Measurements from ENCODE around the gene EVI2A. TPM values are rescaled to one million over a fixed set of nuclear protein-coding genes. Genes with fewer than 3 reads are reported as not detected.
"Not testable (repeated sequence)": the region's sequence is repeated elsewhere in the genome, so short reads cannot be mapped to it uniquely, and the experiment has no call there.

EVI2A gene
- total and polyA plus RNA-seq, 2 donors = 147 to 252 TPM

DNA sequence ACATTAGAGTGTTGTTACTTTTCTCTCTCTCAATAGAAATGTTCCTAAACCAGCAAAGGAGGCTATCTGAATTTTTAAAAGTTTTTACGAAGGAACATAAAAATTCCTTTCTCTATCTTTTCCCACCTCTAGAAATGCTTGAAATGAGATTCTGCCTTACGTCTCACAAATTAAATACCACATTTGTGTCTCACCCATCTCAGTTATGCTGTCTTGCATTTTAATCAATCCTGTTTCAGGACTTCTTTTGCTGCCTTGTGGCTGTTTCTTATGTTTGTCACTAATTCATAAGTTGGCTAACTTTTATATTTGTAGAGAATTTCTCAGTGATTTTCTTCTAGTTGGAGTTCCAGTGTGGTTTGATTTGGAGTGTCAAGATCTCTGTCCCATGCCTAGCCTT lies 27.8 kb downstream of the EVI2A start:
- peaks cover 2 to 4% of the 10 kb centered on the region in 2 donors for H3K4me1 ChIP-seq (ENCODE audit: control insufficient read depth in 2 of 2, insufficient read depth in 2 of 2, low read length in 2 of 2)
- H3K4me3 ChIP-seq (ENCODE audit: low read length in 2 of 2) = no peak overlapping the region
- H3K36me3 ChIP-seq (ENCODE audit: control insufficient read depth in 2 of 2, insufficient read depth in 2 of 2, low read length in 1 of 2) = peaks cover 0 to 5% of the 10 kb centered on the region in 2 donors
- DNase-seq (ENCODE audit: low read depth in 6 of 9, low spot score in 9 of 9) = no peak
- no peak overlapping the region for H3K27ac ChIP-seq (ENCODE audit: low read depth in 1 of 2, low read length in 1 of 2)
- H3K9me3 ChIP-seq (ENCODE audit: control insufficient read depth in 2 of 2, insufficient read depth in 1 of 2, low read length in 1 of 2) = no peaks in the 10 kb centered on the region
- 97% methylated on average over 2 of the region's 2 CpGs for WGBS
- no peaks in the 10 kb centered on the region for H3K27me3 ChIP-seq (ENCODE audit: control insufficient read depth in 2 of 2, insufficient read depth in 1 of 2, low read length in 1 of 2)

- no peak for DNase-seq (ENCODE audit: low read depth in 6 of 9, low spot score in 9 of 9)
- Histone ChIP-seq H3K27me3 (ENCODE audit: control insufficient read depth in 2 of 2, insufficient read depth in 1 of 2, low read length in 1 of 2) (no peaks in the 10 kb centered on the region), H3K4me1 (ENCODE audit: control insufficient read depth in 2 of 2, insufficient read depth in 2 of 2, low read length in 2 of 2) (peaks cover 2 to 7% of the 10 kb centered on the region in 2 donors), H3K36me3 (ENCODE audit: control insufficient read depth in 2 of 2, insufficient read depth in 2 of 2, low read length in 1 of 2) (peaks cover 0 to 5% of the 10 kb centered on the region in 2 donors), H3K27ac (ENCODE audit: low read depth in 1 of 2, low read length in 1 of 2) (no peak overlapping the region), H3K9me3 (ENCODE audit: control insufficient read depth in 2 of 2, insufficient read depth in 1 of 2, low read length in 1 of 2) (peaks cover 0 to 3% of the 10 kb centered on the region in 2 donors), H3K4me3 (ENCODE audit: low read length in 2 of 2) (no peak overlapping the region)
Measured at GRCh38 chr17:31291820-31292219, 29.6 kb downstream of the EVI2A start.

DNA sequence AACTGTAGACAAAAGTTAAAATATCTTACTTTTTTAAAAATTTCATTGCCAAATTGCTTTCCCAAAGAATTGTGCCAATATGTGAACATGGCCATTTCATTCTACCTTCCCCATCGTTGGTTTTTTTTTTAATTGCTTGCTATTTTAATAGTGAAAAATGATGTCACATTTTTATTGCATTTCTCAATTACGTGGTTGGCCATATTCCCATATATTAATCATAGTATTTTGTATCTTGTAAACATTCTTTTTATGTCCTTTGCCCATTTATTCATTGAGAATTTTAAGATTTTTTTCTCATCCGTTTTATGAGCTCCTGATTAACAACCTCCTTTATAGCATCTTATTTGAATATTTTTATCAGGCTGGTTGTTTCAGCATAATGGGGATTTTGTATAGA lies 31.6 kb downstream of the EVI2A start:
- Histone ChIP-seq H3K9me3 (ENCODE audit: control insufficient read depth in 2 of 2, insufficient read depth in 1 of 2, low read length in 1 of 2) (peaks cover 0 to 3% of the 10 kb centered on the region in 2 donors), H3K4me3 (ENCODE audit: low read length in 2 of 2) (no peak overlapping the region), H3K4me1 (ENCODE audit: control insufficient read depth in 2 of 2, insufficient read depth in 2 of 2, low read length in 2 of 2) (peaks cover 2 to 7% of the 10 kb centered on the region in 2 donors), H3K27ac (ENCODE audit: low read depth in 1 of 2, low read length in 1 of 2) (no peak overlapping the region), H3K27me3 (ENCODE audit: control insufficient read depth in 2 of 2, insufficient read depth in 1 of 2, low read length in 1 of 2) (no peaks in the 10 kb centered on the region), H3K36me3 (ENCODE audit: control insufficient read depth in 2 of 2, insufficient read depth in 2 of 2, low read length in 1 of 2) (peaks cover 0 to 5% of the 10 kb centered on the region in 2 donors)
- DNase-seq (ENCODE audit: low read depth in 6 of 9, low spot score in 9 of 9) = no peak
- WGBS = 97% methylated on average over 3 of the region's 3 CpGs

DNA sequence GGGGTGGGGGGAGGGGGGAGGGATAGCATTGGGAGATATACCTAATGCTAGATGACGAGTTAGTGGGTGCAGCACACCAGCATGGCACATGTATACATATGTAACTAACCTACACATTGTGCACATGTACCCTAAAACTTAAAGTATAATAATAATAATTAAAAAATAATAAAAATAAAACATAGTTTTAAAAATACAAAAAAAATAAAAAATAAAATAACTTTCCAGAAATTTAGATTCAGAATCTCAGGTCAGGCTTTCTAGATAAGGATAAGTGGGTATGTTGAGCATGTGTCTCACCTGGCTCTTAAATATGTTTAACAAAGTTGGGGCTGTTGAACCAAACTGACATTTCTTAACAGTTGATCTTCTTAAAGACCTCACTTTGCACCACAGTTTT lies 33.5 kb downstream of the EVI2A start:
- H3K4me3 ChIP-seq (ENCODE audit: low read length in 2 of 2); H3K9me3 ChIP-seq (ENCODE audit: control insufficient read depth in 2 of 2, insufficient read depth in 1 of 2, low read length in 1 of 2); H3K4me1 ChIP-seq (ENCODE audit: control insufficient read depth in 2 of 2, insufficient read depth in 2 of 2, low read length in 2 of 2); H3K36me3 ChIP-seq (ENCODE audit: control insufficient read depth in 2 of 2, insufficient read depth in 2 of 2, low read length in 1 of 2); DNase-seq (ENCODE audit: low read depth in 6 of 9, low spot score in 9 of 9); H3K27ac ChIP-seq (ENCODE audit: low read depth in 1 of 2, low read length in 1 of 2); H3K27me3 ChIP-seq (ENCODE audit: control insufficient read depth in 2 of 2, insufficient read depth in 1 of 2, low read length in 1 of 2): not testable (repeated sequence)
- WGBS = 67% methylated on average over 1 of the region's 1 CpG

- Histone ChIP-seq H3K9me3 (ENCODE audit: control insufficient read depth in 2 of 2, insufficient read depth in 1 of 2, low read length in 1 of 2) (peaks cover 0 to 3% of the 10 kb centered on the region in 2 donors), H3K27ac (ENCODE audit: low read depth in 1 of 2, low read length in 1 of 2) (no peak overlapping the region), H3K4me1 (ENCODE audit: control insufficient read depth in 2 of 2, insufficient read depth in 2 of 2, low read length in 2 of 2) (peaks cover 2 to 7% of the 10 kb centered on the region in 2 donors), H3K4me3 (ENCODE audit: low read length in 2 of 2) (no peak overlapping the region), H3K27me3 (ENCODE audit: control insufficient read depth in 2 of 2, insufficient read depth in 1 of 2, low read length in 1 of 2) (no peaks in the 10 kb centered on the region), H3K36me3 (ENCODE audit: control insufficient read depth in 2 of 2, insufficient read depth in 2 of 2, low read length in 1 of 2) (peaks cover 0 to 3% of the 10 kb centered on the region in 2 donors)
- no peak for DNase-seq (ENCODE audit: low read depth in 6 of 9, low spot score in 9 of 9)
- WGBS = 100% methylated on average over 1 of the region's 1 CpG
Measured at GRCh38 chr17:31286587-31286986, 34.8 kb downstream of the EVI2A start.

GRCh38 chr17:31283841-31284240 lies 37.6 kb downstream of the EVI2A start:
- Histone ChIP-seq H3K4me1 (ENCODE audit: control insufficient read depth in 2 of 2, insufficient read depth in 2 of 2, low read length in 2 of 2) (peaks cover under 1 to 4% of the 10 kb centered on the region in 2 donors), H3K27ac (ENCODE audit: low read depth in 1 of 2, low read length in 1 of 2) (no peak overlapping the region), H3K27me3 (ENCODE audit: control insufficient read depth in 2 of 2, insufficient read depth in 1 of 2, low read length in 1 of 2) (no peaks in the 10 kb centered on the region), H3K36me3 (ENCODE audit: control insufficient read depth in 2 of 2, insufficient read depth in 2 of 2, low read length in 1 of 2) (peaks cover 3 to 4% of the 10 kb centered on the region in 2 donors), H3K9me3 (ENCODE audit: control insufficient read depth in 2 of 2, insufficient read depth in 1 of 2, low read length in 1 of 2) (peaks cover 0 to 3% of the 10 kb centered on the region in 2 donors), H3K4me3 (ENCODE audit: low read length in 2 of 2) (no peak overlapping the region)
- DNase-seq (ENCODE audit: low read depth in 6 of 9, low spot score in 9 of 9) = no peak

DNA sequence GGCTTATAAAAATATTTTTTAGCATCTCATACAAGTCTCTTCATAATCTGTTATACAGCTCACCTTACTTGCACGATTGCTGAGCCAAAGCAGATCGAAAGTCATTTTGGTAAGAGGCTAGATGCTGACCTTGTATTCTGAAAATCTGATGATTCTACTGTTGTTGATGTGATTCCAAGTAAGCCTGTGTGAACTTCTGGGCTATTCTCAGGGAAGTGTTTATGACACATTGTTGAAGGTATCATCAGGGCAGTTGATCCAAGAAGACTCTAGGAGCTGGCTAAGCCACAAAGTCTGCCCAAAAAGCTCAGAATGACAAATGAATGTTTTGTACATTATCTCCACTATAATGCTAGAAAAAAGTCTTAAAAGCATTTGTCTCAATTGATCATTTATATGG lies 40.4 kb downstream of the EVI2A start:
- H3K4me1 ChIP-seq (ENCODE audit: control insufficient read depth in 2 of 2, insufficient read depth in 2 of 2, low read length in 2 of 2) = no peaks in the 10 kb centered on the region
- no peak for DNase-seq (ENCODE audit: low read depth in 6 of 9, low spot score in 9 of 9)
- no peak overlapping the region for H3K4me3 ChIP-seq (ENCODE audit: low read length in 2 of 2)
- peaks cover 3 to 7% of the 10 kb centered on the region in 2 donors for H3K36me3 ChIP-seq (ENCODE audit: control insufficient read depth in 2 of 2, insufficient read depth in 2 of 2, low read length in 1 of 2)
- no peak overlapping the region for H3K27ac ChIP-seq (ENCODE audit: low read depth in 1 of 2, low read length in 1 of 2)
- no peaks in the 10 kb centered on the region for H3K27me3 ChIP-seq (ENCODE audit: control insufficient read depth in 2 of 2, insufficient read depth in 1 of 2, low read length in 1 of 2)
- 99% methylated on average over 2 of the region's 2 CpGs for WGBS
- H3K9me3 ChIP-seq (ENCODE audit: control insufficient read depth in 2 of 2, insufficient read depth in 1 of 2, low read length in 1 of 2) = no peaks in the 10 kb centered on the region

GRCh38 chr17:31279401-31279800 lies 42.0 kb downstream of the EVI2A start:
- Histone ChIP-seq H3K27me3 (ENCODE audit: control insufficient read depth in 2 of 2, insufficient read depth in 1 of 2, low read length in 1 of 2) (no peaks in the 10 kb centered on the region), H3K27ac (ENCODE audit: low read depth in 1 of 2, low read length in 1 of 2) (no peak overlapping the region), H3K9me3 (ENCODE audit: control insufficient read depth in 2 of 2, insufficient read depth in 1 of 2, low read length in 1 of 2) (no peaks in the 10 kb centered on the region), H3K4me3 (ENCODE audit: low read length in 2 of 2) (no peak overlapping the region), H3K4me1 (ENCODE audit: control insufficient read depth in 2 of 2, insufficient read depth in 2 of 2, low read length in 2 of 2) (no peaks in the 10 kb centered on the region), H3K36me3 (ENCODE audit: control insufficient read depth in 2 of 2, insufficient read depth in 2 of 2, low read length in 1 of 2) (peaks cover 3 to 7% of the 10 kb centered on the region in 2 donors)
- WGBS = 99% methylated on average over 2 of the region's 2 CpGs
- DNase-seq (ENCODE audit: low read depth in 6 of 9, low spot score in 9 of 9) = no peak

DNA sequence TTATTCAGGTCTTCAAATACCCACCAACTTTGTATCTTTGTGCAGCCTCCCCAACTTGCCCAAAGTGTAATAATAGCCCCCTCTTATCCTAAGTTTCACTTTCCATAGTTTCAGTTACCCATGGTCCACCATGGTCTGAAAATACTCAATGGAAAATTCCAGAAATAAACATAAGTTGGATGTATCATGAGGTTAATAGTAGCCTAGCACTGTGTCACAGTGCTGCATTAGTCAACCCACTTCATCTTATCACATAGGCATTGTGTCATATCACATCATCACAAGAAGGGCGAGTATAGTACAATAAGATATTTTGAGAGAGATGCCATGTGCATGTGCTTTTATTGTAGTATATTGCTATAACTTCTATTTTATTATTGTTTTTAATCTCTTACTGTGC lies 46.3 kb downstream of the EVI2A start:
- 99% methylated on average over 1 of the region's 1 CpG for WGBS
- no peaks in the 10 kb centered on the region for H3K9me3 ChIP-seq (ENCODE audit: control insufficient read depth in 2 of 2, insufficient read depth in 1 of 2, low read length in 1 of 2)
- no peak overlapping the region for H3K27ac ChIP-seq (ENCODE audit: low read depth in 1 of 2, low read length in 1 of 2)
- no peak for DNase-seq (ENCODE audit: low read depth in 6 of 9, low spot score in 9 of 9)
- no peaks in the 10 kb centered on the region for H3K27me3 ChIP-seq (ENCODE audit: control insufficient read depth in 2 of 2, insufficient read depth in 1 of 2, low read length in 1 of 2)
- no peak overlapping the region for H3K4me3 ChIP-seq (ENCODE audit: low read length in 2 of 2)
- peaks cover 0 to 6% of the 10 kb centered on the region in 2 donors for H3K36me3 ChIP-seq (ENCODE audit: control insufficient read depth in 2 of 2, insufficient read depth in 2 of 2, low read length in 1 of 2)
- H3K4me1 ChIP-seq (ENCODE audit: control insufficient read depth in 2 of 2, insufficient read depth in 2 of 2, low read length in 2 of 2) = no peaks in the 10 kb centered on the region

DNA sequence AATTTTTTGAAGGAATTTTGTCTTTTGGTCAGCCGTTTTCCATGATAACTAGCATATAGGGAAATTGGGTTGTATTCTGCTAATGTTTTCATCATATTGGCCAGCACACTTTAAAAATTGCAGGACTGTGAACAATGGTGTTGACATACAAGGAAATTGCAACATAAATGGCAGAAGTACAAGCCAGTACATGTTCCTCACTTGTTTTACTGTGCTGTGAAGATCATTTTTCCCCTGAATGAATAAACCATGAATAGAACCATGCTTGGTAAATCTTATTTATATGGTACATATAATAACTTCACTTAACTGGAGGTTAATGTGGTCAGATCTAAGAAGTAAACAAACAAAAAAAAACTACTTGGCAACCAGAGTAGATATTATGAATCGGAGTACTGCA lies 47.2 kb downstream of the EVI2A start:
- Histone ChIP-seq H3K4me1 (ENCODE audit: control insufficient read depth in 2 of 2, insufficient read depth in 2 of 2, low read length in 2 of 2) (no peaks in the 10 kb centered on the region), H3K9me3 (ENCODE audit: control insufficient read depth in 2 of 2, insufficient read depth in 1 of 2, low read length in 1 of 2) (no peaks in the 10 kb centered on the region), H3K4me3 (ENCODE audit: low read length in 2 of 2) (no peak overlapping the region), H3K27ac (ENCODE audit: low read depth in 1 of 2, low read length in 1 of 2) (no peak overlapping the region), H3K36me3 (ENCODE audit: control insufficient read depth in 2 of 2, insufficient read depth in 2 of 2, low read length in 1 of 2) (peaks cover 0 to 6% of the 10 kb centered on the region in 2 donors), H3K27me3 (ENCODE audit: control insufficient read depth in 2 of 2, insufficient read depth in 1 of 2, low read length in 1 of 2) (no peaks in the 10 kb centered on the region)
- 96% methylated on average over 2 of the region's 2 CpGs for WGBS
- DNase-seq (ENCODE audit: low read depth in 6 of 9, low spot score in 9 of 9) = no peak
